Transverse colon (tissue), 4 donors: ENCODE results near the gene AP5M1. TPM values are rescaled to one million over a fixed set of nuclear protein-coding genes. Genes with fewer than 3 reads are reported as not detected.

Experiments
- DNase-seq: peaks from one replicate; pipeline ENCODE4 v3.0.0-alpha.2; 2019
- H3K27ac ChIP-seq, 4 donors: fragments of 200-600 bp; sonication (generic); 2 replicates each; pipeline ENCODE4 v1.5.1; 2016 to 2018; ENCODE audit warnings: inconsistent platforms in 4 of 4
- H3K27me3 ChIP-seq: fragments of 200-600 bp; sonication (generic); 2 replicates; pipeline ENCODE4 v1.5.1; 2017; ENCODE audit warnings: inconsistent platforms
- H3K36me3 ChIP-seq, 4 donors: fragments of 200-600 bp; sonication (generic); 2 replicates each; pipeline ENCODE4 v1.5.1; 2017 to 2019; ENCODE audit warnings: inconsistent platforms in 4 of 4
- H3K4me1 ChIP-seq, 4 donors: fragments of 200-600 bp; sonication (generic); 2 replicates each; pipeline ENCODE4 v1.5.1; 2017 to 2020; ENCODE audit warnings: inconsistent platforms in 4 of 4
- H3K4me3 ChIP-seq, 4 donors: fragments of 200-600 bp; sonication (generic); 1 replicate in 1 of 4; 2 replicates in 3 of 4; pipeline versions ENCODE4 v1.5.1 to v1.6.1; 2017 to 2019; ENCODE audit warnings: inconsistent platforms in 4 of 4
- H3K9me3 ChIP-seq, 2 donors: fragments of 200-600 bp; sonication (generic); 2 replicates each; pipeline ENCODE4 v1.5.1; 2017 to 2019; ENCODE audit warnings: inconsistent platforms in 2 of 2
- EP300 ChIP-seq: sonication (generic); formaldehyde crosslinking; IDR thresholded peaks from one replicate; pipeline ENCODE4 v1.6.1; 2017; ENCODE audit warnings: antibody characterized with exemption, low read depth
- POLR2A ChIP-seq: fragments of 450-650 bp; IDR thresholded peaks from one replicate; pipeline ENCODE4 v1.6.1; 2016; ENCODE audit warnings: antibody characterized with exemption, mild to moderate bottlenecking, moderate library complexity
- POLR2AphosphoS5 ChIP-seq, 3 donors: sonication (generic); formaldehyde crosslinking; IDR thresholded peaks; one replicate each; pipeline ENCODE4 v1.6.1; 2016; ENCODE audit warnings: antibody characterized with exemption in 3 of 3
- WGBS, 2 donors: methylation state at CpG; one replicate each; pipeline ENCODE4 v1.1.5; 2018; ENCODE audit warnings: low coverage in 1 of 2; 5-methylcytosine and 5-hydroxymethylcytosine counted together
- in situ Hi-C, 4 donors: fragments of 200-750 bp; cut with MboI; loops; one replicate each; pipeline versions ENCODE4 v1.15.0 to v1.15.1; 2017; ENCODE audit warnings: low sequenced_read_pairs in 3 of 4, low pct_ligation_motif_present in 1 of 4, low pct_unique_long_range_greater_than_20kb in 1 of 4
- intact Hi-C: fragments of 100-400 bp; cut with DNase I; formaldehyde crosslinking; loops from one replicate; pipeline ENCODE4 v1.15.1; 2023; ENCODE audit warnings: low total_unique reads
- total RNA-seq, 4 donors: library from RNA; depleted of rRNA; stranded (reverse); fragments of >200 nt; gene quantifications; one replicate each; pipeline ENCODE4 v1.1.0, GENCODE V29; 2016
- TF ChIP-seq, protein P1 (sequence below), 5 experiments: fragments of 200-600 bp in 3 of 5; fragments of 450-650 bp in 2 of 5; sonication (generic) in 3 of 5; IDR thresholded peaks; 1 replicate in 2 of 5; 2 replicates in 3 of 5; pipeline ENCODE4 v1.5.1; 2016 to 2017; ENCODE audit warnings: antibody characterized with exemption in 5 of 5, inconsistent platforms in 3 of 5, mild to moderate bottlenecking in 2 of 5, moderate library complexity in 1 of 5

AP5M1 gene
- total RNA-seq, 4 donors from 2014 or later = 45.9 to 143 (median 75.5) TPM

DNA sequence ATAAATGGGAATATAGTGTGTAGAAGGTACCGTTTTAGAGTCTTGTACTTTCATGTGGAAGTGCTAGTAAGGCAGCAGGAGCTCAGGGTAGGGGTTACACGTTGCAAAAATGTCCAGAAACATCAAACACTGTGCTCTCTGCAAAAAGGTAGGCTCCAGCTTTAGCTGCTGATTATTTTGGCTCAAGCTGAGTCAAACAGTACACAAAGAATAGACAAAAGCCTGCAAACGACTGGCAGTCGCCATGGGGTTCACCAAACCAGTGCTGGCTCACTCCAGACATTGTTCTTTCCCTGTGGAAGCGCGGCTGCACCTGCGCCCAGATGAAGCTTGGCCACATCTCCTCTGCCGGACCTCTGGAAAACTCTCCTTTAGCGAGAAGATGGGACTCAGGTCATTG is 76.3 kb downstream of the AP5M1 start:
- intact Hi-C loops (no loop called here), in situ Hi-C loops (no loop called here)
- 81 to 86% methylated on average over 7 to 9 of the region's 9 CpGs for WGBS, 2 donors
- TF ChIP-seq EP300 = no peak
- no peak for TF ChIP-seq POLR2AphosphoS5 (IDR thresholded peaks at IDR 0.05)
- TF ChIP-seq, protein P1, sequence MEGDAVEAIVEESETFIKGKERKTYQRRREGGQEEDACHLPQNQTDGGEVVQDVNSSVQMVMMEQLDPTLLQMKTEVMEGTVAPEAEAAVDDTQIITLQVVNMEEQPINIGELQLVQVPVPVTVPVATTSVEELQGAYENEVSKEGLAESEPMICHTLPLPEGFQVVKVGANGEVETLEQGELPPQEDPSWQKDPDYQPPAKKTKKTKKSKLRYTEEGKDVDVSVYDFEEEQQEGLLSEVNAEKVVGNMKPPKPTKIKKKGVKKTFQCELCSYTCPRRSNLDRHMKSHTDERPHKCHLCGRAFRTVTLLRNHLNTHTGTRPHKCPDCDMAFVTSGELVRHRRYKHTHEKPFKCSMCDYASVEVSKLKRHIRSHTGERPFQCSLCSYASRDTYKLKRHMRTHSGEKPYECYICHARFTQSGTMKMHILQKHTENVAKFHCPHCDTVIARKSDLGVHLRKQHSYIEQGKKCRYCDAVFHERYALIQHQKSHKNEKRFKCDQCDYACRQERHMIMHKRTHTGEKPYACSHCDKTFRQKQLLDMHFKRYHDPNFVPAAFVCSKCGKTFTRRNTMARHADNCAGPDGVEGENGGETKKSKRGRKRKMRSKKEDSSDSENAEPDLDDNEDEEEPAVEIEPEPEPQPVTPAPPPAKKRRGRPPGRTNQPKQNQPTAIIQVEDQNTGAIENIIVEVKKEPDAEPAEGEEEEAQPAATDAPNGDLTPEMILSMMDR (IDR thresholded peaks at IDR 0.05) = no peak
- no peak for TF ChIP-seq POLR2A
- H3K9me3 ChIP-seq = no peaks in the 10 kb centered on the region
- no peaks in the 10 kb centered on the region for H3K36me3 ChIP-seq
- H3K4me3 ChIP-seq = no peak overlapping the region
- no peaks in the 10 kb centered on the region for H3K4me1 ChIP-seq
- H3K27me3 ChIP-seq = no peaks in the 10 kb centered on the region
- H3K27ac ChIP-seq = no peak overlapping the region
- no peak for DNase-seq

DNA sequence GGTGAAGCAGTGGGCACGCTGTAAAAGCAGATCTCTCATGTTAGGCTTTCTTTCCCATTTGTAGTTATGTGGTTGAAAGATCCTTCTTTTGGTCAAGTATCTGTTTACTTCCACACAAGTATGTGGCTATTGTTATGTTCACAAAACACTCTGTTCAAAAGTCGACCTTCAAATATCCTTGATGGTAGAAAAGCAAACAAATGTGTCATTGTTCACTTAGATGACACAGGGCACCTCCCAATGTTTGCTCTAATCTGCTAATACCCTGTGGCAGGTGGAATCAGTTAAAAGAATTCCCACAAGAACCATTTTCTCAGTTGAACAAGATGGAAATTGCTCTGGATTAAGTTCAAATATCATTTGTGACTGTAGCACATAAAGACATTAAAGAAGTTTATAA is 78.0 kb downstream of the AP5M1 start:
- no peak overlapping the region for H3K4me3 ChIP-seq
- no peaks in the 10 kb centered on the region for H3K27me3 ChIP-seq
- 0 to 39% methylated on average over 1 to 2 of the region's 2 CpGs for WGBS, 2 donors
- in situ Hi-C loops = no loop called here
- TF ChIP-seq, protein P1 (IDR thresholded peaks at IDR 0.05) = no peak
- no peak for TF ChIP-seq POLR2A
- no peak for TF ChIP-seq EP300
- no peak for TF ChIP-seq POLR2AphosphoS5 (IDR thresholded peaks at IDR 0.05)
- H3K27ac ChIP-seq = no peak overlapping the region
- H3K9me3 ChIP-seq = no peaks in the 10 kb centered on the region
- H3K36me3 ChIP-seq = no peaks in the 10 kb centered on the region
- intact Hi-C loops = no loop called here
- H3K4me1 ChIP-seq = no peaks in the 10 kb centered on the region
- no peak for DNase-seq

Other genes with a start within 250 kb of the AP5M1 start
- 10 to 100 TPM; 22.8 to 51.3 (median 29.2) TPM for gene EXOC5, start 66 bp upstream of the AP5M1 start, total RNA-seq
- 10 to 100 TPM in 3 of 4 donors, 1 to 10 TPM in 1; 4.4 to 16.5 (median 12.0) TPM for gene NAA30, start 121.6 kb downstream of the AP5M1 start, total RNA-seq
- not detected for gene CCDC198, start 224.9 kb downstream of the AP5M1 start, total RNA-seq